GM18505 (cell line): ENCODE data around the gene GPR39.

ENCODE experiments used
- ATAC-seq: cut with Tn5 transposase; IDR thresholded peaks from one replicate; pipeline ENCODE4 v1.9.1; 2021; ENCODE audit not compliant: unreplicated experiment
- POLR2A ChIP-seq: IDR thresholded peaks from 4 replicates; pipeline ENCODE4 v1.6.1; 2011; ENCODE audit warnings: borderline replicate concordance; ENCODE audit not compliant: insufficient read depth, insufficient read length; ENCODE audit errors: extremely low read depth

Gene GPR39

DNA sequence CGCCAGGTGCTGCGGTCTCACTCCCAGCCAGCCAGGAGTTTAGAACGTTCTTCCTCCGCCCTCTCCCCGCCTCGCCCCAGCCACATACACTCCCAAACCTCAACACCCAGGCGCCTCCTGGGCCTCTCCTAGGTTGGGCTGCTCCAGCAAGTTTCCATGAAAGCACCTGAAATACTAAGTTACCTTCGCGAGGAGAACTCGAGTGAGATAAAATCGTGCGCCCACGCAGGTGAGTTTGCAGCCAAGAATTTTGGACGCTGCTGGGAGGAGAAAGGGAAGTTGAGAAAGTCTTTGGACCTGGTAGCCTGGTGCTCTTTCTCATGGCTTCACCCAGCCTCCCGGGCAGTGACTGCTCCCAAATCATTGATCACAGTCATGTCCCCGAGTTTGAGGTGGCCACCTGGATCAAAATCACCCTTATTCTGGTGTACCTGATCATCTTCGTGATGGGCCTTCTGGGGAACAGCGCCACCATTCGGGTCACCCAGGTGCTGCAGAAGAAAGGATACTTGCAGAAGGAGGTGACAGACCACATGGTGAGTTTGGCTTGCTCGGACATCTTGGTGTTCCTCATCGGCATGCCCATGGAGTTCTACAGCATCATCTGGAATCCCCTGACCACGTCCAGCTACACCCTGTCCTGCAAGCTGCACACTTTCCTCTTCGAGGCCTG lies at the start of gene GPR39:
Gene GPR39 (plus strand): TSS at position 83 of the 673 bp plus-strand sequence.
- ATAC-seq, result no peak
- no peak for TF ChIP-seq POLR2A

DNA sequence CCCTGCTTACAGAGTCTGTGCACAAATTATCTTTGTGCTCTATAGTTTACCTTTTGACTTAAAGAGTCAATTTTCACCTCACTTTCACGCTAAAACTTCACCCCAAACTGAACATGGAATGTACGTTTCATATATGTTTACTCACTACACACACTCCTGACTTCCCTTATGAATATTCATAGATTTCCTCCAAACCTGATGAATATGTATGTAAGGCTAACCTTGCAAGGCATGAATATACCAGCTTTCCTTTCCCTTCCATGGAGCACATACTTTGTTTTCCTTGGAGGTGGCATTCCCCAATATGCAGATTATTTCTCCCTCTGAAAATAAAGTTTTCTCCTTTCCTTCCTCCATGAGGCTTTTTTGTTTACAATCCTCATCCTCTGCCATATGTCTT lies 48.4 kb upstream of the GPR39 start:
- TF ChIP-seq POLR2A, result no peak
- ATAC-seq, result no peak

DNA sequence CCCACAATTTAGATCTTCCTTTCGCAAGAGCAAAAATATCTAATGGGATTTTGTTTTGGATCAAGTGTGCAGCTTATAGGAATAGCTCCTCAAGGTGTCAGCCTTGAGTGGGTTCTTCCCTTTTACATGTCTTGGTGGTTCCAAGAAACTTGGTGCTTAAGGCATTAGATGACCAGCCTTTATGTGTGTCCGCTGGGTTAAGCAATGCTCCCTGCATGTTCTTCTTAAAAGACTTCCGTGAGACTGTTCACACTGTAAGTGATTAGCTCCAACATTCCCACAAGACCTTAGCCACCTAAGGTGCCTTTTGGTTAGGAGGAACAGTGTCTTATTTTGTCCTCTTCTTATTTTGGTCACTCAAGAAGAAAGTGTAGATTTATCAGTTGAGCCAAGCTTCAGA lies 44.3 kb upstream of the GPR39 start:
- TF ChIP-seq POLR2A, result no peak
- no peak for ATAC-seq

DNA sequence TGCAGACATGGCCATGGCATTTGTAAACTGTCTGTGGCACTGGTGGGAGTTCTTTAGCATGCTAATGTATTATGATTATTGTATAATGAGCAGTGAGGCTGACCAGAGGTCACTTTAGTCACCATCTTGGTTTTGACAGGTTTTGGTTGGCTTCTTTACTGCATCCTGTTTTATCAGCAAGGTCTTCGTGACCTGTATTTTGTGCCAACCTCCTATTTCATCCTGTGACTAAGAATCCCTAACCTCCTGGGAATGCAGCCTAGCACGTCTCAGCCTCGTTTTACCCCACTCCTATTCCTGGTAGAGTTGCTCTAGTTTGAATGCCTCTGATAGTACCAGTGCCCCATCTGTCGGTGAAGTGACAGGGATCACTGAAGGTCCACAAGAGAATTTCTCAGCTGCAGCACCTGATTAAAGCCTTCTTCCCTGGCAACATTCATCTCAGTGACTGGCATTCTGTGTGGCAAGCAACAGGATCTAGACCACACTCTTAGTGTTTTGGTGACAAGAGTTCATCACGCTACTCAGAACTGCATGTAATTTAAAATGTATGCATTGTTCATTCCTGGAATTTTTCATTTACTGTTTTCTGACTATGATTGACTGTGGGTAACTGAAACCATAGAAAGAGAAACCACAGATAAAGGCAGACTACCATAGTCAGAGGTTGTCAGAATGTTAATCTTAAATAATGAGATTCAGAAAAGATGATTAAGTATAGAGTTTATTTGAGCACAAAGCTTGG lies 43.0 kb upstream of the GPR39 start:
- ATAC-seq, result no peak
- TF ChIP-seq POLR2A, result no peak

DNA sequence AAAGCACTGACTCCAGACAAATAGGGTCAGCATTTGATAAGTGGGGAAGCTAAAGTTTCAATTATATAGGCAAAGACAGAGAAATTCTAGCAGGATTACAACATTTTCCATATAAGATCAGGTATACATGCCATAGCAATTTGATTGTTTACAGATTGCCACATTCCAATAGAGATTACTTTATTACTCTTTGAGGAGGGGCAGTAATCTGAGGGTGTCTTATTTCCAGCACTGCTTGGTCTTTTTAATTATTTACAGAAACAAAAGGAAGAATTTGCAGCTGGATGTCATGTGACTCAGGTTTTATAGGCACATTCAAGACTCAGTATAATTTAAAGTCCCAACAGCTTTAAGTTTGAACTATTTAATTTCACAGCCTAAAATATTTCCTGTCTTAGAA lies 42.5 kb upstream of the GPR39 start:
- no peak for ATAC-seq
- no peak for TF ChIP-seq POLR2A

DNA sequence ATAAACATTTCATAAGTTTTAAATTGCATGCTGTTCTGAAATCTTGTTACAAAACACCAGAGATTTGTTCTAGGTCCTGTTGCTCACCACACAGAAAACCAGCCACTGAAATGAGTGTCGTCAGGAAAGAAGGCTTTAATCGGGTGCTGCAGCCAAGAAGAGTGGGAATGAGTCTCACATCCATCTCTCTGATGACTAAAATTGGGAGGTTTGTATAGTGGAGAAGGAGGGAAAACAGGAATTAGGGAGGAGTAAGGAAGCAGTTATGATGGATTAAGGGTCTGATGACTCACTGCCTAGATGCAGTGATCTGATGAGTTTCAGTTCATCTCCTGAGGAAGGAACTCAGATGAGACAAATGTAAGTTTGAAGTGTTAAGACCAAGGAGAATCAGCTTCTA lies 42.1 kb upstream of the GPR39 start:
- no peak for ATAC-seq
- TF ChIP-seq POLR2A, result no peak

DNA sequence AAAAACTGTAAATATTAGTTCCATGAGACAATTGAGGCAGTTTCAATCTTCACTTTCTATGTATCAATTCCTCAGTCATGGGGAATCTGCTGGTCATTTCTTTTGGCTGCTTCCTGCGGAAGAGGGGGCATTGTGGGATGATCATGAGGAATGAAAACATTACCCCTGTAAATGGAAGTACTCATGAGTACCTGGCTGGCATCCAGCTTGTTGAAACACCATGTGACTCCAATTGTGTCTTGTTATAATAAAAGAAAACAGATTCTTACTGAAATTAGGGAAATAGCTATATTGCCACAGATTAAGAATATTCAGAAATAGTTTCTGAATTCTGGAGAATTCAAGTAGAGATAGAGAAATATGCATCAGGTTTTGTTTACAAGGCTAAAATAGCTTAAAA lies 41.6 kb upstream of the GPR39 start:
- TF ChIP-seq POLR2A, result no peak
- no peak for ATAC-seq

DNA sequence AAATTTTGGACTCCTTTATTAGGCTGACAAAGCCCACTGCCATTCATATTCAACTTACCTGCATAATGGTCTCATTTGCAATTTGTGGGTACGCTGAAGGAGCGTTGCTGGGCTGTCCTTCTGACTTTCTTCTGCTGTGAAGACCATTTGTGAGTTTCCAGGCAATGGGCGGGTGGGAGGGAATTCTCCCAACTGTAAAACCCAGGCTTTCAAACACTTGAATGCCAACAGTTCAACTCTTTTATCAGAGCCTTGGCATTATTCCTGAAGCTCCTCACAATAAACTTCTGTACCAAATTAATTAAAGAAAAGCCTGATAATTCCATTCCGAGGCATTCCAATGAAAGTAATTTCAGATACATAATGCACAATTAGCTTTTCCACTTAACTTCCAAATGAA lies 35.2 kb upstream of the GPR39 start:
- ATAC-seq, result no peak
- TF ChIP-seq POLR2A, result no peak

DNA sequence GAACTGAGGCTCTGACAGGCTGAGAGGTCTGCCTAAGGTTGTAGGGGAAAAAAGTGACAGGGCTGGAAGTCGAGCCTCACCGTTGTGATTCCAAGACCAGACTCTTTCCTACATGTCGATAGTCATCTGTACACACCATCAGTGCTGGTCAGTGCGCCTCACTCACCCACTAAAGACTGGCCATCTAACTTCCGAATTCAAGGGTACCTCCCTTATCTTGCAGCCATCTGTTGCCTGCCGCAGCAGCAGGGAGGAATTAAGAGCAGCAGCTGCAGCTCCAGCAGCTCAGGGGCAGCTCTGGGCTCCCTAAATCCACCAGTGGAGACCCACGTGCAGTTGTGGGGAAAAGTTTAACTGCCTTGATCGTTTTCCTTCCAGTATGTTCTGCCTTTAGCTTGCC lies 32.6 kb upstream of the GPR39 start:
- no peak for ATAC-seq
- TF ChIP-seq POLR2A, result no peak

DNA sequence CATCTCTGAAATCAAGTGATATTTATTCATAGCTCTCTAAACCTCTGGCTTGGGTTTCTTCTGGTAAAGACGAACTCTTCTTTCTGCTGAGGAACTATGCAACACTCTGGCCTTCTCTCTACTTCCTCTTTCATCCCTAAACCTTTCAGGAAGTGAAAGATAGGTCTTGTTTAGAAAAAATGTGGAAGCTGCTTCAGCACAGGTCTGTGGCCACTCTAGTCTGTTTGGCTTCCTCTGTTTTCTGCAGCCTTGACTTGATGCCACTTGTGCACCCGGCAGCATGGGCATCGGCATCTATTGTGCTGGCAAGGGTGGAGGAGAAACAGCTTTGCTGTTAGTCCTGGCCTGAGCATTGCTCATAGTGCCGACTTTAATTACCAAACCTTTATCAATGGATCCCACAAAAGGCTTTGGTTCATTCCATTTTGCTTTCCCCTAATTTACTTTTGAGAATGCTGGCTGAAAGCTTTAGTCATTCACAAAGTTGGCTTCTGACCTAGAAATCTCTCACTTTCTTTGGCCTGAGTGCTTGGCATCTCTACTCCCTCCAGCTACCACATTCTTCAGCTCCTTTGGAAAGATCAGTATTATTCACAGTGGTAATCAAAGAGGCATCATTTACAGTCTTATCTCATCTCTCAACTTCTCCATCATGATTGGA lies 32.0 kb upstream of the GPR39 start:
- TF ChIP-seq POLR2A, result no peak

DNA sequence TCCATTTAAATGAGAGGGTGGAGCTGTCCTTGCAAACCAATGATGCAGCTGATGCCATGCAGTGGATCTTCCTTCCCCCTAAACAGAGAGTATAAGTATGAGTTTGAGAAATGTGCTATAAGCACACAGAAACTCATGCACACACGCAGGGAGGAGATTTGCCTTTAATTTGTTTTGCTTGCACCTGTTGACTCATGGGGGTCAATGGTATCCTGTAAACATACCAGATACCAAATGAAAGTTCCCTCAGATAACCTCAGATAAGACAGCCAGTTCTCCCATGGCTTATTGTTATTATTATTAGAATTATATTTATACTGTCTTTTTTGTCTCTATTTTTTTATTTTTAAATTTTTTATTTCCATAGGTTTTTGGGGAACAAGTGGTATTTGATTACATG lies 29.5 kb upstream of the GPR39 start:
- no peak for TF ChIP-seq POLR2A
- ATAC-seq, result no peak

More for the DNA sequence above, 32.0 kb upstream of the GPR39 start:
- no peak for ATAC-seq

DNA sequence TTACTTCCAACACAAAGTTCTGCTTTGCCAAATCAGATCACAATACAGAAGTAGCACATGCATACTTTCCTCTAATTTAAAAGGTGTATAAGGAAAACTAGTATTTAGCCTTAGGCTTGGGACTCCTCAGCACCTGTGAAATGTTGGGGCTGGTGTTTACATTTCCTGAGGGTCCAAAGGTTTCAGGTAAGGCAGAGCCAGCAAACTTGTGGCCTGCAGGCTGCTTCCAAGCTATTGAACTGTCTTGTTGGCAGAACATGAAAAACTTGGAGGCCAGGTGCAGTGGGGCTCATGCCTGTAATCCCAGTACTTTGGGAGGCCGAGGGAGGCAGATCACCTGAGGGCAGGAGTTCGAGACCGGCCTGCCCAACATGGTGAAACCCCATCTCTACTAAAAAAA lies 26.5 kb upstream of the GPR39 start:
- no peak for ATAC-seq
- TF ChIP-seq POLR2A, result no peak

DNA sequence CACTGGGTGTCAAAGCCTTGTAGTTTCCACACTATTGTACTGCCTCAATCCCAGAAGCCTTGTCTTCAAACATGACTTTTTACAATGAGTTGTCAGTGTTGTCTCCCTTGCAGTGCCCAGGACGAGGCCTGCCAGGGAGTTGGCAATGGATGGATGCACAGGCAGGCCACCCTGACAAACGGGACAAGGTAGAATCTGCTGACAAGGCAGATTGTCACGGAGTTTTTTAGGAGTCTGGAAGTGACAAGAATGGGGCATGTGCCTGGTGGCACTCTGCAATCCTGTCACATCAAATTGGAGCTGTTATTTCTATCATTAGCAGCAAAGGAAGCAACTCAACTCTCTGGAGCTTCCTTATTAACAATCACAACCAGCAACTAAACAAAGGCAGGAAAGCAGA lies 25.2 kb upstream of the GPR39 start:
- TF ChIP-seq POLR2A, result no peak
- ATAC-seq, result no peak

DNA sequence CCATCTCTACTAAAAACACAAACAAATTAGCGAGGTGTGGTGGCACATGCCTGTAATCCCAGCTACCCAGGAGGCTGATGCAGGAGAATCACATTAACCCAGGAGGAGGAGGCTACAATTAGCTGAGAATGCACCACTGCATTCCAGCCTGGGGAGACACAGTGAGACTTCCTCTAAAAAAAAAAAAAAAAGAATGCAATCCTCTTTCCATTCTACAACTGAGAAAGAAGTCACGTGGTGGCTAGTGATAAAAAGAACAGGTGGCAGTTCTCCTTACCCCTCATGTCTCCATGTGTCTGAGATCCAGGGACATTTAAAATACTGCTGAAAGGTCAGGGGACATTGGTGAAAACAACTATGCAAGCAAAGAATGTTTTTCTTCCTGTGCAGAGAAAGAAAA lies 24.4 kb upstream of the GPR39 start:
- TF ChIP-seq POLR2A, result no peak
- ATAC-seq, result no peak
